GM18511 (cell line): ENCODE data around the gene PYURF.
"Not testable (repeated sequence)": the region's sequence is repeated elsewhere in the genome, so short reads cannot be mapped to it uniquely, and the experiment has no call there.

Source experiments
- ATAC-seq: cut with Tn5 transposase; IDR thresholded peaks from one replicate; pipeline ENCODE4 v1.9.1; 2021; ENCODE audit warnings: mild to moderate bottlenecking, moderate library complexity; ENCODE audit not compliant: unreplicated experiment

Gene PYURF

GRCh38 chr4:88523325-88524129 lies at the start of gene PYURF:
TSS of gene PYURF (minus strand) at chr4:88523776. CDS start at chr4:88523700, 76 bp downstream.
- ATAC-seq = peak; percentile 84

GRCh38 chr4:88570001-88570400 lies 46.4 kb upstream of the PYURF start:
- no peak for ATAC-seq

GRCh38 chr4:88567591-88567990 lies 44.0 kb upstream of the PYURF start:
- no peak for ATAC-seq

GRCh38 chr4:88549815-88550214 lies 26.2 kb upstream of the PYURF start:
- no peak for ATAC-seq

GRCh38 chr4:88539322-88540068 lies 15.9 kb upstream of the PYURF start:
- not testable (repeated sequence) for ATAC-seq

- ATAC-seq = no peak
These were observed 14.1 kb upstream of the PYURF start for GRCh38 chr4:88537709-88538108.

GRCh38 chr4:88535090-88535755 lies 11.6 kb upstream of the PYURF start:
- no peak for ATAC-seq

- no peak for ATAC-seq
These were observed 10.6 kb upstream of the PYURF start for GRCh38 chr4:88533937-88534750.

GRCh38 chr4:88533088-88533790 lies 9.7 kb upstream of the PYURF start:
- no peak for ATAC-seq

GRCh38 chr4:88531549-88531948 lies 8.0 kb upstream of the PYURF start:
- ATAC-seq = no peak

- ATAC-seq = no peak
These were observed 5.3 kb upstream of the PYURF start for GRCh38 chr4:88528861-88529260.

GRCh38 chr4:88527787-88528186 lies 4.2 kb upstream of the PYURF start:
- ATAC-seq = no peak

- ATAC-seq = no peak
These were observed 2.7 kb upstream of the PYURF start for GRCh38 chr4:88526221-88526815.

GRCh38 chr4:88524171-88524570 lies 595 bp upstream of the PYURF start:
- ATAC-seq = no peak

GRCh38 chr4:88522702-88523324 lies 763 bp downstream of the PYURF start:
- peak; percentile 33 for ATAC-seq

- no peak for ATAC-seq
These were observed 4.7 kb downstream of the PYURF start for GRCh38 chr4:88518911-88519310.

GRCh38 chr4:88517825-88518224 lies 5.8 kb downstream of the PYURF start:
- no peak for ATAC-seq

- no peak for ATAC-seq
These were observed 6.8 kb downstream of the PYURF start for GRCh38 chr4:88516746-88517145.
